HepG2 (cell line): ENCODE measurements around the gene PEA15. TPM values are rescaled to one million over a fixed set of nuclear protein-coding genes. Genes with fewer than 3 reads are reported as not detected.

Experiments
- ATAC-seq: fragments of 200-7000 bp; cut with Tn5 transposase; 3 replicates; pipeline ENCODE4 v1.9.1; 2020; ENCODE audit warnings: mild to moderate bottlenecking, moderate library complexity
- BruUV-seq: library from RNA; stranded (reverse); fragments of 400-500 nt; replicated peaks from 2 replicates; lab custom pipeline; 2021; lab: Mats Ljungman, UMichigan
- CTCF ChIA-PET: fragments of 300-600 bp; formaldehyde crosslinking; extraction: SDS; loops from one replicate; lab custom pipeline; 2021; ENCODE audit warnings: low total read pairs, inconsistent platforms, low intra/inter-chr PET ratio; lab: Yijun Ruan, JAX
- POLR2A ChIA-PET: fragments of 350-600 bp; sonication (Branson Sonifier 250); formaldehyde crosslinking; loops from one replicate; lab custom pipeline; 2020; ENCODE audit warnings: antibody characterized with exemption, inconsistent platforms; lab: Yijun Ruan, JAX
- DNase-seq: peaks from one replicate; pipeline ENCODE4 v3.0.0-alpha.2; 2015; ENCODE audit warnings: low spot score
- FAIRE-seq: peaks from 3 replicates; lab custom pipeline; 2011; peaks lifted over from hg19 to GRCh38; lab: Jason Lieb, UNC
- H2AFZ ChIP-seq: one replicate; pipeline ENCODE4 v1.6.1; 2011; ENCODE audit warnings: low read length, inconsistent platforms
- H3K27ac ChIP-seq: fragments of 300-600 bp; 3 replicates; pipeline ENCODE4 v1.8.0; 2011; ENCODE audit warnings: mixed run types, mild to moderate bottlenecking, mixed read lengths, low read length, inconsistent platforms; ENCODE audit not compliant: insufficient read depth; ENCODE audit errors: extremely low read length
- H3K27me3 ChIP-seq, 2 experiments: fragments of 200-600 bp in 1 of 2; 2 replicates in 1 of 2; 3 replicates in 1 of 2; pipeline versions ENCODE4 v1.6.0 to v1.8.0; 2011; ENCODE audit warnings: low read length in 2 of 2, mild to moderate bottlenecking in 2 of 2, moderate library complexity in 2 of 2, inconsistent platforms in 1 of 2; ENCODE audit not compliant: insufficient read depth in 2 of 2, control insufficient read depth in 1 of 2
- H3K36me3 ChIP-seq, 2 experiments: fragments of 200-600 bp in 1 of 2; replicated peaks in 1 of 2; 2 replicates in 1 of 2; 3 replicates in 1 of 2; pipeline versions ENCODE4 v1.5.1 to v1.8.0; 2011; ENCODE audit warnings: low read length in 2 of 2, inconsistent platforms in 1 of 2; ENCODE audit not compliant: insufficient read depth in 2 of 2, control insufficient read depth in 1 of 2
- H3K4me1 ChIP-seq: 2 replicates; pipeline ENCODE4 v1.5.1; 2012; ENCODE audit warnings: low read length, inconsistent platforms; ENCODE audit not compliant: insufficient read depth
- H3K4me2 ChIP-seq: 2 replicates; pipeline ENCODE4 v1.6.0; 2011; ENCODE audit warnings: low read depth, low read length, inconsistent platforms
- H3K4me3 ChIP-seq, 3 experiments: fragments of 200-600 bp in 1 of 3; sonication (generic), shearing (Covaris generic) in 1 of 3; replicated peaks in 1 of 3; 2 replicates each; pipeline ENCODE4 v1.5.1; 2011 to 2016; ENCODE audit warnings: low read length in 3 of 3, inconsistent platforms in 2 of 3, low read depth in 2 of 3, mild to moderate bottlenecking in 2 of 3, control low read depth in 1 of 3, mixed read lengths in 1 of 3; ENCODE audit not compliant: insufficient read depth in 1 of 3
- H3K79me2 ChIP-seq: one replicate; pipeline ENCODE4 v1.6.1; 2011; ENCODE audit warnings: low read length, inconsistent platforms; ENCODE audit not compliant: insufficient read depth
- H3K9ac ChIP-seq: 2 replicates; pipeline ENCODE4 v1.6.0; 2011; ENCODE audit warnings: mild to moderate bottlenecking, low read depth, low read length, inconsistent platforms; ENCODE audit not compliant: insufficient read depth
- H3K9me3 ChIP-seq: 2 replicates; pipeline ENCODE4 v1.5.1; 2012; ENCODE audit warnings: mild to moderate bottlenecking, low read length
- H4K20me1 ChIP-seq: 2 replicates; pipeline ENCODE4 v1.6.0; 2011; ENCODE audit warnings: inconsistent platforms, mild to moderate bottlenecking, low read length, moderate library complexity; ENCODE audit not compliant: insufficient read depth
- BORCS8-MEF2B ChIP-seq: sonication (generic); formaldehyde crosslinking; IDR thresholded peaks from 2 replicates; pipeline ENCODE4 v1.8.0; 2022; ENCODE audit warnings: mild to moderate bottlenecking, missing genetic modification reagents
- GTF2F1 ChIP-seq: fragments of 150-350 bp; IDR thresholded peaks from 2 replicates; pipeline ENCODE4 v1.6.1; 2014; ENCODE audit warnings: low read length
- MYPOP ChIP-seq: sonication (generic); formaldehyde crosslinking; IDR thresholded peaks from 2 replicates; pipeline ENCODE4 v1.8.1; 2023; ENCODE audit warnings: mild to moderate bottlenecking, moderate library complexity, missing genetic modification reagents
- NPAS2 ChIP-seq: sonication (generic); formaldehyde crosslinking; IDR thresholded peaks from 2 replicates; pipeline ENCODE4 v1.8.0; 2022; ENCODE audit warnings: mild to moderate bottlenecking, missing genetic modification reagents, borderline replicate concordance
- TBP ChIP-seq: sonication (generic); formaldehyde crosslinking; IDR thresholded peaks from 2 replicates; pipeline ENCODE4 v1.5.0; 2020; ENCODE audit warnings: missing genetic modification reagents
- TOE1 ChIP-seq: sonication (generic); formaldehyde crosslinking; IDR thresholded peaks from 2 replicates; pipeline ENCODE4 v1.4.0; 2020; ENCODE audit warnings: mild to moderate bottlenecking, missing genetic modification reagents
- YY1 ChIP-seq: IDR thresholded peaks from 2 replicates; pipeline ENCODE4 v1.6.1; 2011; ENCODE audit warnings: low read length, low read depth, moderate library complexity, mild to moderate bottlenecking; ENCODE audit not compliant: insufficient read depth, insufficient replicate concordance
- ZBTB21 ChIP-seq: sonication (generic); formaldehyde crosslinking; IDR thresholded peaks from 2 replicates; pipeline ENCODE4 v1.4.0; 2020; ENCODE audit warnings: missing genetic modification reagents
- ZBTB37 ChIP-seq: sonication (generic); formaldehyde crosslinking; IDR thresholded peaks from 2 replicates; pipeline ENCODE4 v1.4.0; 2020; ENCODE audit warnings: mild to moderate bottlenecking, missing genetic modification reagents
- ZC3H13 ChIP-seq: sonication (generic); formaldehyde crosslinking; IDR thresholded peaks from 2 replicates; pipeline ENCODE4 v1.8.1; 2023; ENCODE audit warnings: mild to moderate bottlenecking, missing genetic modification reagents, moderate library complexity
- ZEB1 ChIP-seq: IDR thresholded peaks from 2 replicates; pipeline ENCODE4 v1.6.1; 2012; ENCODE audit warnings: mild to moderate bottlenecking, low read depth, inconsistent platforms; ENCODE audit not compliant: insufficient replicate concordance
- ZNF10 ChIP-seq: sonication (generic); formaldehyde crosslinking; IDR thresholded peaks from 2 replicates; pipeline ENCODE4 v1.4.0; 2020; ENCODE audit warnings: mild to moderate bottlenecking, low read depth, missing genetic modification reagents, borderline replicate concordance
- ZNF225 ChIP-seq: sonication (generic); formaldehyde crosslinking; IDR thresholded peaks from 2 replicates; pipeline ENCODE4 v1.4.0; 2020; ENCODE audit warnings: mild to moderate bottlenecking, missing genetic modification reagents
- ZNF720 ChIP-seq: sonication (generic); formaldehyde crosslinking; IDR thresholded peaks from 2 replicates; pipeline ENCODE4 v1.4.0; 2020; ENCODE audit warnings: missing genetic modification reagents
- WGBS: methylation state at CpG from one replicate; pipeline ENCODE4 v1.1.6; 2017; ENCODE audit warnings: low lambda C conversion rate; 5-methylcytosine and 5-hydroxymethylcytosine counted together
- in situ Hi-C: cut with HindIII; loops from 2 replicates; pipeline ENCODE4 v1.10.0; 2017; ENCODE audit warnings: low pct_unique_long_range_greater_than_20kb; ENCODE audit not compliant: extremely low pct_ligation_motif_present
- intact Hi-C: fragments of 100-400 bp; cut with micrococcal nuclease; formaldehyde crosslinking; loops from one replicate; pipeline ENCODE4 v1.10.0; 2022; ENCODE audit not compliant: unreplicated experiment
- polyA plus RNA-seq, 8 experiments: library from polyadenylated mRNA; depleted of rRNA in 3 of 8; stranded (reverse) in 7 of 8; unstranded in 1 of 8; fragments of >200 nt; fragmentation: Illumina TruSeq in 4 of 8; extraction: Trizol in 4 of 8; gene quantifications; 2 replicates each; pipeline versions ENCODE4 v1.2.1 to v1.2.3, GENCODE V29; 2011 to 2016; ENCODE audit warnings: low read depth in 4 of 8, missing spikeins in 1 of 8, mixed read lengths in 1 of 8; ENCODE audit not compliant: insufficient read depth in 1 of 8
- total RNA-seq, 5 experiments: library from RNA; depleted of rRNA; stranded (reverse); fragments of >200 nt; fragmentation: Illumina TruSeq; extraction: Trizol; gene quantifications; 2 replicates each; pipeline ENCODE4 v1.2.3, GENCODE V29; 2016; ENCODE audit warnings: low read depth in 1 of 5

PEA15 gene
- total and polyA plus RNA-seq, 2 of the 13 experiments (the other 11 are each of a cell fraction or from before 2014, with no cell fraction given): 12.1 to 35.2 TPM

- TF ChIP-seq NPAS2: no peak
- TF ChIP-seq ZNF720 (CRISPR knock-in tag): no peak
- TF ChIP-seq ZEB1: no peak
- no peak for TF ChIP-seq BORCS8-MEF2B
- no peak for TF ChIP-seq YY1
- no peak for TF ChIP-seq ZNF10 (CRISPR knock-in tag)
- no peak for TF ChIP-seq TOE1 (CRISPR knock-in tag)
- no peak for TF ChIP-seq ZNF225 (CRISPR knock-in tag)
- TF ChIP-seq MYPOP (CRISPR knock-in tag): no peak
These were observed 8.0 kb upstream of the PEA15 start (continued) for GRCh38 chr1:160197231-160197630.

DNA sequence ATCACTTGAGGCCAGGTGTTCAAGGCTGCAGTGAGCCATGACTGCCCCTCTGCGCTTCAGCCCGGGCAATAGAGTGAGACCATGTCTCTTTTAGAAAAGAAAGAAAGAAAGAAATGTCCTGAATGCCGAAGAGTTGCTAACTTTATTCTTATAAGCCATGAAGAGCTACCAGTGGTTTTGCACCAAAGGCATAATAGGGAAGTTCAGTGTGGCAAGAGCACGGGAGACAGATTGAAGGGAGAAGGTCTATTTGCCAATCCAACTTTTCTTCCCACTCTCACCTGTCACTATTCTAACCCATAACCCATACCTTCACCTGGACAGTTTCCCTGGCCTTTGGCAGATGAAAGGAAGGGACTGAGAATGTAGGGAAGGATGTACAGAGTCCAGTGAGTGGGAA, 4.4 kb upstream of the PEA15 start:
- ATAC-seq (no peak), DNase-seq (no peak), FAIRE-seq (no peak)
- Histone ChIP-seq H3K27me3 (peaks cover 1 to 11% of the 10 kb centered on the region in 2 experiments; a peak in 2 of 5 replicates), H3K9me3 (no peaks in the 10 kb centered on the region), H3K36me3 (no peaks in the 10 kb centered on the region), H3K79me2 (peaks cover 2% of the 10 kb centered on the region), H3K4me3 (no peak overlapping the region), H4K20me1 (no peaks in the 10 kb centered on the region), H2AFZ (no peak overlapping the region), H3K4me1 (peaks cover 11% of the 10 kb centered on the region), H3K4me2 (no peak overlapping the region), H3K9ac (no peak overlapping the region), H3K27ac (no peak overlapping the region)
- in situ Hi-C loops: no loop called here
- TF ChIP-seq TBP (no peak), ZBTB37 (no peak), GTF2F1 (no peak), ZBTB21 (no peak), ZC3H13 (CRISPR knock-in tag) (no peak)
- ChIA-PET CTCF (no interaction called here), POLR2A (no interaction called here)
- no TSS peak for BruUV-seq
- WGBS: 47% methylated on average over 4 of the region's 4 CpGs
- intact Hi-C loops: no loop called here
